GM12878 (cell line): ENCODE data around the gene SNED1. TPM values are rescaled to one million over a fixed set of nuclear protein-coding genes. Genes with fewer than 3 reads are reported as not detected.

ENCODE experiments used
- ATAC-seq: fragments of 200-7000 bp; cut with Tn5 transposase; 3 replicates; pipeline ENCODE4 v1.9.1; 2020; ENCODE audit warnings: mild to moderate bottlenecking, moderate library complexity
- BruUV-seq: library from RNA; stranded (reverse); fragments of 400-500 nt; replicated peaks from 2 replicates; lab custom pipeline; 2021; lab: Mats Ljungman, UMichigan
- CTCF ChIA-PET: fragments of 300-600 bp; sonication (Branson Sonifier 250); formaldehyde crosslinking; extraction: SDS; loops from one replicate; lab custom pipeline; 2021; ENCODE audit warnings: inconsistent platforms; lab: Yijun Ruan, JAX
- POLR2A ChIA-PET: fragments of 350-600 bp; formaldehyde crosslinking; extraction: SDS; loops from one replicate; lab custom pipeline; 2021; ENCODE audit warnings: inconsistent platforms; lab: Charles Lee
- RAD21 ChIA-PET: fragments of 300-600 bp; sonication (Branson Sonifier 250); formaldehyde crosslinking; loops from one replicate; lab custom pipeline; 2023; ENCODE audit warnings: antibody characterized with exemption; ENCODE audit not compliant: unreplicated experiment; lab: Charles Lee
- SMC1A ChIA-PET: fragments of 300-600 bp; sonication (Branson Sonifier 250); formaldehyde crosslinking; loops from one replicate; lab custom pipeline; 2023; ENCODE audit not compliant: unreplicated experiment, uncharacterized antibody; lab: Charles Lee
- DNase-seq: peaks from one replicate; pipeline ENCODE4 v3.0.0-alpha.2; 2011; ENCODE audit warnings: low read depth, low spot score
- FAIRE-seq: peaks from 3 replicates; lab custom pipeline; 2011; peaks lifted over from hg19 to GRCh38; lab: Jason Lieb, UNC
- H2AFZ ChIP-seq: 2 replicates; pipeline ENCODE4 v1.6.0; 2011; ENCODE audit warnings: low read depth, low read length, control low read depth; ENCODE audit not compliant: control insufficient read depth
- H3K27ac ChIP-seq: 2 replicates; pipeline ENCODE4 v1.5.1; 2011; ENCODE audit warnings: control low read depth; ENCODE audit not compliant: control insufficient read depth, insufficient read depth
- H3K27me3 ChIP-seq, 2 experiments: replicated peaks in 1 of 2; 2 replicates each; pipeline versions ENCODE4 v1.6.0 to v1.6.1; 2011; ENCODE audit warnings: low read length in 1 of 2; ENCODE audit not compliant: control insufficient read depth in 2 of 2, insufficient read depth in 2 of 2
- H3K36me3 ChIP-seq, 2 experiments: 2 replicates each; pipeline ENCODE4 v1.5.1; 2011; ENCODE audit warnings: low read length in 1 of 2; ENCODE audit not compliant: control insufficient read depth in 2 of 2, insufficient read depth in 2 of 2
- H3K4me1 ChIP-seq: 2 replicates; pipeline ENCODE4 v1.6.1; 2011; ENCODE audit warnings: mild to moderate bottlenecking, low read length, moderate library complexity, mixed read lengths; ENCODE audit not compliant: control insufficient read depth, insufficient read depth
- H3K4me2 ChIP-seq: 2 replicates; pipeline ENCODE4 v1.6.0; 2011; ENCODE audit warnings: control low read depth; ENCODE audit not compliant: control insufficient read depth, insufficient read depth
- H3K4me3 ChIP-seq: fragments of 200-600 bp; sonication (generic); 2 replicates; pipeline ENCODE4 v1.5.1; 2016
- H3K79me2 ChIP-seq: 2 replicates; pipeline ENCODE4 v1.6.0; 2011; ENCODE audit warnings: low read length; ENCODE audit not compliant: control insufficient read depth, insufficient read depth
- H3K9ac ChIP-seq: 2 replicates; pipeline ENCODE4 v1.8.0; 2011; ENCODE audit warnings: low read length, control low read depth, mixed read lengths; ENCODE audit not compliant: control insufficient read depth, insufficient read depth
- H3K9me3 ChIP-seq: replicated peaks from 3 replicates; pipeline ENCODE4 v1.5.1; 2011; ENCODE audit warnings: mild to moderate bottlenecking, low read length; ENCODE audit not compliant: control insufficient read depth, insufficient read depth
- H4K20me1 ChIP-seq: 2 replicates; pipeline ENCODE4 v1.6.0; 2011; ENCODE audit not compliant: control insufficient read depth, insufficient read depth
- BACH1 ChIP-seq: fragments of 450-650 bp; IDR thresholded peaks from 2 replicates; pipeline ENCODE4 v1.6.1; 2017; ENCODE audit warnings: mild to moderate bottlenecking, borderline replicate concordance
- CREM ChIP-seq: IDR thresholded peaks from 2 replicates; pipeline ENCODE4 v1.6.1; 2014; ENCODE audit warnings: antibody characterized with exemption, low read depth
- CTCF ChIP-seq, 3 experiments: IDR thresholded peaks in 2 of 3; conservative IDR thresholded peaks in 1 of 3; 2 replicates each; pipeline ENCODE4 v1.5.1; 2011; ENCODE audit warnings: low read depth in 3 of 3, low read length in 3 of 3, mild to moderate bottlenecking in 3 of 3, control low read depth in 2 of 3, moderate library complexity in 2 of 3, inconsistent platforms in 1 of 3, mixed read lengths in 1 of 3; ENCODE audit not compliant: control insufficient read depth in 2 of 3, insufficient read depth in 1 of 3; ENCODE audit errors: extremely low read depth in 1 of 3
- EZH2 ChIP-seq: IDR thresholded peaks from 2 replicates; pipeline ENCODE4 v1.6.1; 2012; ENCODE audit warnings: low read depth, mild to moderate bottlenecking, control low read depth, inconsistent platforms, low read length, borderline replicate concordance; ENCODE audit not compliant: control insufficient read depth
- IKZF2 ChIP-seq, 2 experiments: fragments of 450-650 bp; IDR thresholded peaks; 2 replicates each; pipeline ENCODE4 v1.6.1; 2017; ENCODE audit warnings: mild to moderate bottlenecking in 2 of 2, moderate library complexity in 2 of 2
- JUND ChIP-seq: IDR thresholded peaks from 2 replicates; pipeline ENCODE4 v1.6.1; 2012; ENCODE audit warnings: low read depth, mild to moderate bottlenecking, low read length, improper control_type of control experiment, moderate library complexity
- MEF2B ChIP-seq: fragments of 450-650 bp; IDR thresholded peaks from 2 replicates; pipeline ENCODE4 v1.6.1; 2018; ENCODE audit warnings: mild to moderate bottlenecking, moderate library complexity; ENCODE audit not compliant: partially characterized antibody, poor library complexity, severe bottlenecking
- NBN ChIP-seq: fragments of 450-650 bp; IDR thresholded peaks from 2 replicates; pipeline ENCODE4 v1.6.1; 2016
- NFIC ChIP-seq: IDR thresholded peaks from 2 replicates; pipeline ENCODE4 v1.6.1; 2012; ENCODE audit warnings: low read depth, mild to moderate bottlenecking, inconsistent platforms, low read length, moderate library complexity
- NKRF ChIP-seq: fragments of 450-650 bp; conservative IDR thresholded peaks from 2 replicates; pipeline ENCODE4 v1.6.1; 2017; ENCODE audit warnings: mild to moderate bottlenecking, moderate library complexity
- NRF1 ChIP-seq: conservative IDR thresholded peaks from 2 replicates; pipeline ENCODE4 v1.6.1; 2011; ENCODE audit warnings: mild to moderate bottlenecking, low read depth, low read length, improper control_type of control experiment
- RAD21 ChIP-seq: IDR thresholded peaks from 2 replicates; pipeline ENCODE4 v1.6.1; 2011; ENCODE audit warnings: mild to moderate bottlenecking, low read depth, low read length, moderate library complexity; ENCODE audit not compliant: insufficient read depth
- RCOR1 ChIP-seq: conservative IDR thresholded peaks from 2 replicates; pipeline ENCODE4 v1.6.1; 2012; ENCODE audit warnings: low read depth, low read length, improper control_type of control experiment
- REST ChIP-seq: IDR thresholded peaks from 2 replicates; pipeline ENCODE4 v1.6.1; 2012; ENCODE audit warnings: mild to moderate bottlenecking, low read depth, low read length
- TBL1XR1 ChIP-seq: IDR thresholded peaks from 2 replicates; pipeline ENCODE4 v1.6.1; 2012; ENCODE audit warnings: low read depth, low read length, improper control_type of control experiment
- YBX1 ChIP-seq: fragments of 450-650 bp; IDR thresholded peaks from 2 replicates; pipeline ENCODE4 v1.6.1; 2016; ENCODE audit warnings: antibody characterized with exemption
- ZBED1 ChIP-seq: IDR thresholded peaks from 2 replicates; pipeline ENCODE4 v1.6.1; 2016; ENCODE audit warnings: borderline replicate concordance
- ZNF622 ChIP-seq: fragments of 450-650 bp; IDR thresholded peaks from 2 replicates; pipeline ENCODE4 v1.6.1; 2017; ENCODE audit warnings: mild to moderate bottlenecking, inconsistent platforms
- whole genome bisulfite sequencing: methylation state at CpG from one replicate; pipeline ENCODE4 v1.1.6; 2016; ENCODE audit warnings: low lambda C conversion rate; ENCODE audit not compliant: insufficient replicate concordance, insufficient coverage; ENCODE audit errors: missing lambda C conversion rate; 5-methylcytosine and 5-hydroxymethylcytosine counted together
- in situ Hi-C: fragments of 300-500 bp; cut with MboI; formaldehyde crosslinking; loops from 9 replicates; pipeline ENCODE4 v1.14.3; 2018; ENCODE audit warnings: mixed read lengths
- intact Hi-C: fragments of 100-400 bp; cut with micrococcal nuclease; formaldehyde crosslinking; loops from one replicate; pipeline ENCODE4 v1.14.2; 2022; ENCODE audit not compliant: unreplicated experiment
- polyA plus RNA-seq, 11 experiments: library from polyadenylated mRNA; depleted of rRNA in 4 of 11; unstranded in 6 of 11; stranded (reverse) in 5 of 11; fragments of >200 nt; fragmentation: Nextera tagmentation in 4 of 11; fragmentation: Illumina TruSeq in 1 of 11; extraction: Ambion mirVana in 4 of 11; extraction: Trizol in 1 of 11; gene quantifications; 1 replicate in 1 of 11; 2 replicates in 10 of 11; pipeline versions ENCODE4 v1.2.1 to v1.2.3, GENCODE V29; 2011 to 2016; ENCODE audit warnings: inconsistent platforms in 2 of 11, missing spikeins in 2 of 11, low read depth in 1 of 11
- total RNA-seq, 4 experiments: library from RNA; depleted of rRNA in 3 of 4; stranded (reverse); fragments of >200 nt in 3 of 4; fragmentation: Illumina TruSeq in 1 of 4; extraction: Trizol in 1 of 4; gene quantifications; 2 replicates each; pipeline versions ENCODE4 v1.2.1 to v1.2.3, GENCODE V29; 2013 to 2021

SNED1 gene
- total and polyA plus RNA-seq, 10 of the 15 experiments (the other 5 are each of a cell fraction or from before 2014, with no cell fraction given) = 0.05 to 8.4 (median 3.0) TPM

GRCh38 chr2:241037498-241037897 lies 39.1 kb downstream of the SNED1 start:
- ATAC-seq (no peak), DNase-seq (no peak)
- BruUV-seq = TSS peak; percentile 73
- H3K9me3 ChIP-seq = no peaks in the 10 kb centered on the region
- ChIA-PET RAD21 (interaction anchor here (0.8 to 1.3 kb wide), 2 partner anchors 41 to 64 kb away, joined by 3 read pairs; no protein-coding TSS in a partner anchor), POLR2A (no interaction called here), SMC1A (no interaction called here), CTCF (interaction anchor here (0.6 to 1.0 kb wide), 2 partner anchors 123 to 182 kb away, joined by 3 read pairs; no protein-coding TSS in a partner anchor)
- peak overlapping the region; percentile 98 for H3K4me2 ChIP-seq
- H3K79me2 ChIP-seq = no peaks in the 10 kb centered on the region
- 14% methylated on average over 9 of the region's 9 CpGs for WGBS
- H3K27ac ChIP-seq = 0 out of 2 replicates have a peak overlapping the region, but pooled peaks have one; percentile 33
- H3K4me1 ChIP-seq = peaks cover 48% of the 10 kb centered on the region
- no peaks in the 10 kb centered on the region for H4K20me1 ChIP-seq
- intact Hi-C loops = no loop called here
- TF ChIP-seq CREM = no peak
- no peak for TF ChIP-seq RCOR1
- TF ChIP-seq NBN = no peak
- no peak for TF ChIP-seq TBL1XR1
- no peak for TF ChIP-seq NKRF
- TF ChIP-seq NRF1 = no peak
- no peak for TF ChIP-seq EZH2
- TF ChIP-seq RAD21 = no peak
- no peak for TF ChIP-seq CTCF (IDR thresholded peaks at IDR 0.05 in 2 of 3, conservative IDR thresholded peaks at IDR 0.05 in 1 of 3; ENCODE audit: control insufficient read depth in 2 of 3, extremely low read depth in 1 of 3, insufficient read depth in 1 of 3, low read depth in 3 of 3, low read length in 3 of 3)
- no peak for TF ChIP-seq BACH1
- TF ChIP-seq REST = no peak
- TF ChIP-seq NFIC = no peak
- TF ChIP-seq ZBED1 = no peak
- TF ChIP-seq MEF2B = no peak
- TF ChIP-seq ZNF622 = no peak
- no peak for TF ChIP-seq YBX1
- TF ChIP-seq JUND = no peak
- no peak for TF ChIP-seq IKZF2 (IDR thresholded peaks at IDR 0.05)
- TF ChIP-seq, all 136 proteins: peak for 0
- no peak overlapping the region for H2AFZ ChIP-seq
- H3K27me3 ChIP-seq = peaks cover 0 to 2% of the 10 kb centered on the region in 2 experiments; a peak in 1 of 4 replicates
- no peak for FAIRE-seq
- peak overlapping the region; percentile 60 for H3K4me3 ChIP-seq
- no peaks in the 10 kb centered on the region for H3K36me3 ChIP-seq
- in situ Hi-C loops = no loop called here
- H3K9ac ChIP-seq = peak overlapping the region; percentile 55
